Bronchial epithelial cell (primary cell): Measurements from ENCODE around the gene SLN. TPM values are rescaled to one million over a fixed set of nuclear protein-coding genes. Genes with fewer than 3 reads are reported as not detected.

Experiments
- DNase-seq: peaks from one replicate; pipeline ENCODE4 v3.0.0-alpha.2; 2010; ENCODE audit warnings: low read depth
- FAIRE-seq: peaks from 2 replicates; lab custom pipeline; 2011; peaks lifted over from hg19 to GRCh38; lab: Jason Lieb, UNC
- H3K27me3 ChIP-seq: 2 replicates; pipeline ENCODE4 v1.5.1; 2011; ENCODE audit warnings: low read length; ENCODE audit not compliant: control insufficient read depth, insufficient read depth
- H3K36me3 ChIP-seq: 2 replicates; pipeline ENCODE4 v1.5.1; 2011; ENCODE audit warnings: low read length; ENCODE audit not compliant: control insufficient read depth, insufficient read depth
- H3K4me3 ChIP-seq: 2 replicates; pipeline ENCODE4 v1.5.1; 2011; ENCODE audit warnings: mild to moderate bottlenecking, low read depth, low read length, control low read depth
- total RNA-seq: library from RNA; depleted of rRNA; stranded (reverse); fragments of >200 nt; gene quantifications from 2 replicates; pipeline ENCODE4 v1.2.1, GENCODE V29; 2014
- TF ChIP-seq, protein P1 (sequence below): IDR thresholded peaks from 2 replicates; pipeline ENCODE4 v1.5.1; 2011; ENCODE audit warnings: mild to moderate bottlenecking, moderate library complexity, low read length, control low read depth, inconsistent platforms; ENCODE audit not compliant: insufficient read depth, severe bottlenecking

The SLN gene
- total RNA-seq, 1 donor from 2014 or later: not detected

DNA sequence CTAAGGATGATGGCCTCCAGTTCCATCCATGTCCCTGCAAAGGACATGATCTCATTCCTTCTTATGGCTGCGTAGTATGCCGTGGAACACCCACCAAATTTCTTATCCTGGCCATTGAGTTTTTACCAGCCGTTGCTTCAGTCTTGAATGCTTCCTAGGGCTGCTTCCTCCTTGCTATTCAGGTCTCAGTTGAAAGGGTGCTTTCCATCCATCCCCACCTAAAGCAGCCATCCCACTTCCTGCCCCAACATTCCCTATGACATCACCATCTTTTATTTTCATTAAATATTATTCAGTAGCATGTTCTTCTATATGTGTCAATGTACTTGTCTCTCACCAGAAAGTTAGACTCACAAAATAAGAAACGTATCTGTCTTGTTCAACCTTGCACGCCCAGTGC is 40.7 kb upstream of the SLN start:
- TF ChIP-seq, protein P1, sequence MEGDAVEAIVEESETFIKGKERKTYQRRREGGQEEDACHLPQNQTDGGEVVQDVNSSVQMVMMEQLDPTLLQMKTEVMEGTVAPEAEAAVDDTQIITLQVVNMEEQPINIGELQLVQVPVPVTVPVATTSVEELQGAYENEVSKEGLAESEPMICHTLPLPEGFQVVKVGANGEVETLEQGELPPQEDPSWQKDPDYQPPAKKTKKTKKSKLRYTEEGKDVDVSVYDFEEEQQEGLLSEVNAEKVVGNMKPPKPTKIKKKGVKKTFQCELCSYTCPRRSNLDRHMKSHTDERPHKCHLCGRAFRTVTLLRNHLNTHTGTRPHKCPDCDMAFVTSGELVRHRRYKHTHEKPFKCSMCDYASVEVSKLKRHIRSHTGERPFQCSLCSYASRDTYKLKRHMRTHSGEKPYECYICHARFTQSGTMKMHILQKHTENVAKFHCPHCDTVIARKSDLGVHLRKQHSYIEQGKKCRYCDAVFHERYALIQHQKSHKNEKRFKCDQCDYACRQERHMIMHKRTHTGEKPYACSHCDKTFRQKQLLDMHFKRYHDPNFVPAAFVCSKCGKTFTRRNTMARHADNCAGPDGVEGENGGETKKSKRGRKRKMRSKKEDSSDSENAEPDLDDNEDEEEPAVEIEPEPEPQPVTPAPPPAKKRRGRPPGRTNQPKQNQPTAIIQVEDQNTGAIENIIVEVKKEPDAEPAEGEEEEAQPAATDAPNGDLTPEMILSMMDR: no peak
- FAIRE-seq (no peak), DNase-seq (no peak)
- Histone ChIP-seq H3K27me3 (no peaks in the 10 kb centered on the region), H3K36me3 (no peaks in the 10 kb centered on the region), H3K4me3 (no peak overlapping the region)

DNA sequence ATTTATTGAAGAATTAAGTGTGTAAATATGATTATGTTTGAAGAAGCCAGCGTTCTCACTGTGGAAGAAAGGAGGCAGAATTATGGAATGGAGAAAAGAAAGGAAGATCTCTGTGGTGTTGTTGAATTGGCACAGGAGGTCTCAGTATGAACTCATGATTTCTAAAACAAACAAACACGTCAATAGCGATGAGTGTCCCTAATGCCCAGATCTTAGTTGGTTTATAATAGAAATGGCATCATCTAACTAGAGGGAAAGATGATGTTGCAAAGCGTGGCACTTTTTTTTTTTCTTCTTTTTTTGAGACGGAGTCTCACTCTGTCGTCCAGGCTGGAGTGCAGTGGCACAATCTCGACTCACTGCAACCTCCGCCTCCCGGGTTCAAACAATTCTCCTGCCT is 39.2 kb upstream of the SLN start:
- Histone ChIP-seq H3K27me3 (no peaks in the 10 kb centered on the region), H3K36me3 (no peaks in the 10 kb centered on the region), H3K4me3 (no peak overlapping the region)
- no peak for DNase-seq
- TF ChIP-seq, protein P1: no peak
- no peak for FAIRE-seq

- no peaks in the 10 kb centered on the region for H3K36me3 ChIP-seq
- H3K27me3 ChIP-seq: no peaks in the 10 kb centered on the region
- no peak overlapping the region for H3K4me3 ChIP-seq
- TF ChIP-seq, protein P1: no peak
- no peak for FAIRE-seq
- DNase-seq: no peak
These were observed 38.5 kb upstream of the SLN start for GRCh38 chr11:107750313-107750712.

- DNase-seq (no peak), FAIRE-seq (no peak)
- no peaks in the 10 kb centered on the region for H3K36me3 ChIP-seq
- peaks cover 4% of the 10 kb centered on the region for H3K27me3 ChIP-seq
- TF ChIP-seq, protein P1: no peak
- no peak overlapping the region for H3K4me3 ChIP-seq
These were observed 35.8 kb upstream of the SLN start for GRCh38 chr11:107747622-107748021.

DNA sequence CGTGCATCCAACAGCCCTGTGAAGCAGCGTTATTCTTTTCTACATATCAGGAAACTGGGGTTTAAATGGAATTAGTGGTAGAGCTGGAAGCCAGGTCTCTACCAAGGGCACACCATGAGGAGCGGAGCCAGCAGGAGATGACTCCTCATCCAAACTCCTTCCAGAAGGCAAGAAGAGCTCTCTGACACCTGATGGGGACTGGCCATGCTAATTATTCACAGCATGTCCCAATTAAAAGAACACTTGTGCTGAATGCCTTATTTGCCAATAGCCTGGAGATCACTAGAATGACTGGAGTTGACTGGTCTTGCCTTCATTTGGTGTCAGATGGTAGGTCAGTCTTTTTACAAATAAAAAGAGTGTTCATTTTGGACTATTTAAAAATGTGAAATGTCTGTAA is 32.9 kb upstream of the SLN start:
- FAIRE-seq (no peak), DNase-seq (no peak)
- H3K27me3 ChIP-seq: peaks cover 4% of the 10 kb centered on the region
- no peaks in the 10 kb centered on the region for H3K36me3 ChIP-seq
- no peak overlapping the region for H3K4me3 ChIP-seq
- TF ChIP-seq, protein P1: no peak

GRCh38 chr11:107743191-107743590 is 31.3 kb upstream of the SLN start:
- FAIRE-seq: no peak
- H3K36me3 ChIP-seq: no peaks in the 10 kb centered on the region
- no peak for DNase-seq
- H3K27me3 ChIP-seq: peaks cover 4% of the 10 kb centered on the region
- TF ChIP-seq, protein P1: no peak
- no peak overlapping the region for H3K4me3 ChIP-seq
